GM23338 (cell line): ENCODE data around the gene DMKN. TPM values are rescaled to one million over a fixed set of nuclear protein-coding genes. Genes with fewer than 3 reads are reported as not detected.

Experiments used
- ATAC-seq: fragments of 200-7000 bp; cut with Tn5 transposase; 3 replicates; pipeline ENCODE4 v1.9.1; 2020
- DNase-seq: peaks from one replicate; pipeline ENCODE4 v3.0.0-alpha.2; 2015; ENCODE audit warnings: low spot score
- H2AFZ ChIP-seq: fragments of 200-600 bp; sonication (generic); 2 replicates; pipeline ENCODE4 v1.8.0; 2016; ENCODE audit warnings: antibody characterized with exemption, mild to moderate bottlenecking, moderate library complexity
- H3F3A ChIP-seq: fragments of 200-600 bp; sonication (generic); replicated peaks from 2 replicates; pipeline ENCODE4 v1.8.0; 2017; ENCODE audit warnings: antibody characterized with exemption, mixed run types, low read depth
- H3K27ac ChIP-seq: fragments of 200-600 bp; sonication (generic); 2 replicates; pipeline ENCODE4 v1.6.1; 2016; ENCODE audit warnings: low read depth
- H3K27me3 ChIP-seq: fragments of 200-600 bp; sonication (generic); 2 replicates; pipeline ENCODE4 v1.8.0; 2016; ENCODE audit warnings: mild to moderate bottlenecking, mixed run types, moderate library complexity; ENCODE audit not compliant: insufficient read depth
- H3K36me3 ChIP-seq: fragments of 200-600 bp; sonication (generic); 2 replicates; pipeline ENCODE4 v1.8.0; 2016; ENCODE audit warnings: mild to moderate bottlenecking; ENCODE audit not compliant: insufficient read depth
- H3K4me1 ChIP-seq: fragments of 200-600 bp; sonication (generic); 2 replicates; pipeline ENCODE4 v1.8.0; 2016; ENCODE audit warnings: mild to moderate bottlenecking, moderate library complexity; ENCODE audit not compliant: insufficient read depth
- H3K4me2 ChIP-seq: fragments of 200-600 bp; sonication (generic); 2 replicates; pipeline ENCODE4 v1.7.1; 2017; ENCODE audit warnings: mixed run types
- H3K4me3 ChIP-seq: fragments of 200-600 bp; sonication (generic); 2 replicates; pipeline ENCODE4 v1.6.1; 2016; ENCODE audit warnings: mixed run types
- H3K79me2 ChIP-seq: fragments of 200-600 bp; sonication (generic); replicated peaks from 2 replicates; pipeline ENCODE4 v1.8.0; 2017; ENCODE audit warnings: mild to moderate bottlenecking; ENCODE audit not compliant: insufficient read depth
- H3K9me2 ChIP-seq: fragments of 200-600 bp; sonication (generic); 2 replicates; pipeline ENCODE4 v1.8.0; 2017; ENCODE audit not compliant: insufficient read depth
- H4K20me1 ChIP-seq: fragments of 200-600 bp; sonication (generic); replicated peaks from 2 replicates; pipeline ENCODE4 v1.8.0; 2017; ENCODE audit warnings: mild to moderate bottlenecking; ENCODE audit not compliant: insufficient read depth
- H3K27ac Mint-ChIP-seq: 2 replicates; pipeline ENCODE4 v1.8.0; 2020; ENCODE audit warnings: inconsistent platforms, mild to moderate bottlenecking, moderate library complexity, mixed read lengths
- H3K27me3 Mint-ChIP-seq: 3 replicates; pipeline ENCODE4 v1.8.0; 2022; ENCODE audit warnings: low read depth, mild to moderate bottlenecking, moderate library complexity, mixed read lengths, inconsistent platforms; ENCODE audit not compliant: insufficient read depth, poor library complexity
- H3K36me3 Mint-ChIP-seq: 3 replicates; pipeline ENCODE4 v1.8.0; 2021; ENCODE audit warnings: low read depth, mild to moderate bottlenecking, inconsistent platforms, moderate library complexity, mixed read lengths
- H3K4me1 Mint-ChIP-seq: 3 replicates; pipeline ENCODE4 v1.8.0; 2020; ENCODE audit warnings: mild to moderate bottlenecking, inconsistent platforms, mixed read lengths
- H3K4me3 Mint-ChIP-seq: 3 replicates; pipeline ENCODE4 v1.8.0; 2021; ENCODE audit warnings: moderate library complexity, mild to moderate bottlenecking, inconsistent platforms, mixed read lengths
- H3K9me3 Mint-ChIP-seq: 3 replicates; pipeline ENCODE4 v1.8.0; 2020; ENCODE audit warnings: moderate library complexity, mild to moderate bottlenecking, inconsistent platforms, mixed read lengths
- CREB1 ChIP-seq: fragments of 250-450 bp; sonication (Bioruptor Pico); IDR thresholded peaks from 2 replicates; pipeline ENCODE4 v1.5.0; 2020; ENCODE audit warnings: low read depth, mild to moderate bottlenecking, moderate library complexity
- EZH2 ChIP-seq: fragments of 200-600 bp; sonication (generic); IDR thresholded peaks from one replicate; pipeline ENCODE4 v1.8.0; 2017; ENCODE audit warnings: antibody characterized with exemption, mild to moderate bottlenecking, low read depth; ENCODE audit not compliant: unreplicated experiment
- EZH2phosphoT487 ChIP-seq: fragments of 200-600 bp; sonication (generic); IDR thresholded peaks from one replicate; pipeline ENCODE4 v1.8.1; 2018; ENCODE audit warnings: antibody characterized with exemption; ENCODE audit not compliant: unreplicated experiment
- JUNB ChIP-seq: IDR thresholded peaks from one replicate; pipeline ENCODE4 v1.6.1; 2016; ENCODE audit warnings: antibody characterized with exemption; ENCODE audit not compliant: unreplicated experiment
- NANOG ChIP-seq: IDR thresholded peaks from 2 replicates; pipeline ENCODE4 v1.6.1; 2016; ENCODE audit warnings: antibody characterized with exemption, borderline replicate concordance
- STAT1 ChIP-seq: IDR thresholded peaks from one replicate; pipeline ENCODE4 v1.6.1; 2016; ENCODE audit warnings: antibody characterized with exemption; ENCODE audit not compliant: unreplicated experiment
- ZNF331 ChIP-seq: fragments of 250-450 bp; sonication (Bioruptor Pico); IDR thresholded peaks from 2 replicates; pipeline ENCODE4 v1.5.0; 2020; ENCODE audit warnings: low read depth, mild to moderate bottlenecking, moderate library complexity
- polyA plus RNA-seq: library from polyadenylated mRNA; unstranded; fragments of >200 nt; fragmentation: Nextera tagmentation; extraction: Ambion mirVana; gene quantifications from 2 replicates; pipeline ENCODE4 v1.2.1, GENCODE V29; 2016
- total RNA-seq: library from RNA; depleted of rRNA; stranded (reverse); fragments of >200 nt; shearing (Covaris generic); gene quantifications from 2 replicates; pipeline ENCODE4 v1.2.3, GENCODE V29; 2014
- TF ChIP-seq, protein P1 (sequence below): IDR thresholded peaks from one replicate; pipeline ENCODE4 v1.6.1; 2018; ENCODE audit warnings: antibody characterized with exemption; ENCODE audit not compliant: unreplicated experiment
- TF ChIP-seq, protein P2 (sequence below): IDR thresholded peaks from 2 replicates; pipeline ENCODE4 v1.6.1; 2016; ENCODE audit warnings: antibody characterized with exemption

Gene DMKN
- total and polyA plus RNA-seq, 2 experiments from 2014 or later, result 259 to 569 TPM

DNA sequence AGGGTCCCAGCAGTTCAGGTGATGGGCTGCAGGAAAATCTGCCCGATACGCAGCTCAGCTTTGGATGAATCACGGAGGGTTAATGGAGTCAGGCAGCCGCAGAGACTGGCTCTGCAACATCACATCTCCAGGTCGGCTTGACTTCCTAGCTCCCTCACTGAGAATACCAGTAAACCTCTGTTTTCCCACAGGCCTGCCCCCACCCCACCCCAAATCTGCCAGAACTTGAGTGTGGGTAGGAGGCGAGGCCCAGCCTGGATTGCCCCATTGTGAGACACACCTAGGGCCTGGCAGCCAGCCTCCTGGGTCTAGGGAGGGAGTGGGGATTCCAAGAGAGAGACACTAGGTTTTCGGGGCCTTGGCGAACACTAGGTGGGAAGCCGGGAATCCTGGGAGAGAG, 19.5 kb downstream of the DMKN start:
- Histone ChIP-seq H3K79me2 (no peaks in the 10 kb centered on the region), H3K4me1 (no peaks in the 10 kb centered on the region), H2AFZ (no peak overlapping the region), H3K36me3 (peaks cover 8% of the 10 kb centered on the region), H3K9me2 (no peaks in the 10 kb centered on the region), H3K27ac (no peak overlapping the region), H3F3A (peaks cover 11% of the 10 kb centered on the region; the same call in 1 of the 2 replicates), H3K4me2 (no peak overlapping the region), H3K4me3 (no peak overlapping the region), H3K27me3 (no peaks in the 10 kb centered on the region), H4K20me1 (no peaks in the 10 kb centered on the region; the same call in 1 of the 2 replicates)
- Mint-ChIP-seq H3K4me1 (peaks cover 13% of the 10 kb centered on the region), H3K27ac (no peak overlapping the region), H3K36me3 (peaks cover 24% of the 10 kb centered on the region), H3K27me3 (peaks cover 12% of the 10 kb centered on the region), H3K4me3 (no peak overlapping the region), H3K9me3 (no peaks in the 10 kb centered on the region)
- DNase-seq, result no peak
- no peak for ATAC-seq
- TF ChIP-seq JUNB, result no peak
- TF ChIP-seq EZH2, result no peak

DNA sequence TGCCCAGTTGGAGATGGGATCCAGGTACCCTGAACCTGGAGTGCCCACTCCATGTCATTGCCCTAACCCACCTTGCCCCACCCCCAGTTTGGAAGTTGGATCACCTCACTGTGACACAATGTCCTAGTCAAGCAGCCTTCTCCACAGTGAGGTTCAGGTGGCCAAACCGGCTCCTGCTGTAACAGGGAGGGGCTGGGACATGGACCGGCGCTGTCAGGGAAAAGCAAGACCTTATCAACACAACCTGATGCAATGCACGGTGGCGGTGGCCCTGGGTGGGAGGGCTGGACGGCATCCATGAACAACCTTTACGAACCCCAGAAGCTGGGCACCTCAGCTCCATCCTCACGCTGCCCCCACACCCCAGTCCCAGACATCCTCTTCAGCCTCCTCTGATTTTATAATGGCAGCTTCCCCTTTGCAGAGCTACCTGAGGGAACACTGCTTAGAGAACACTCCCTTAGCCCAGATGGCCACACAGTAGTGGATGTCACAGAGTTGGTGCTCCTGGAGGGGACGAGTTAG, 21.6 kb downstream of the DMKN start:
- Mint-ChIP-seq H3K9me3 (no peaks in the 10 kb centered on the region; the same call in 2 of the 3 replicates), H3K4me3 (no peak overlapping the region), H3K27me3 (peaks cover 12% of the 10 kb centered on the region), H3K36me3 (peaks cover 3% of the 10 kb centered on the region; the same call in 2 of the 3 replicates), H3K4me1 (peaks cover 13% of the 10 kb centered on the region), H3K27ac (no peak overlapping the region)
- Histone ChIP-seq H3K27ac (no peak overlapping the region), H3K4me3 (no peak overlapping the region), H3K36me3 (no peaks in the 10 kb centered on the region), H3K4me2 (no peak overlapping the region), H3K79me2 (no peaks in the 10 kb centered on the region), H4K20me1 (no peaks in the 10 kb centered on the region; the same call in 1 of the 2 replicates), H3F3A (0 out of 2 replicates have a peak, but pooled peaks cover 3% of the 10 kb centered on the region), H3K4me1 (no peaks in the 10 kb centered on the region), H3K9me2 (no peaks in the 10 kb centered on the region), H3K27me3 (no peaks in the 10 kb centered on the region), H2AFZ (no peak overlapping the region)
- ATAC-seq, result no peak
- TF ChIP-seq, protein P1, sequence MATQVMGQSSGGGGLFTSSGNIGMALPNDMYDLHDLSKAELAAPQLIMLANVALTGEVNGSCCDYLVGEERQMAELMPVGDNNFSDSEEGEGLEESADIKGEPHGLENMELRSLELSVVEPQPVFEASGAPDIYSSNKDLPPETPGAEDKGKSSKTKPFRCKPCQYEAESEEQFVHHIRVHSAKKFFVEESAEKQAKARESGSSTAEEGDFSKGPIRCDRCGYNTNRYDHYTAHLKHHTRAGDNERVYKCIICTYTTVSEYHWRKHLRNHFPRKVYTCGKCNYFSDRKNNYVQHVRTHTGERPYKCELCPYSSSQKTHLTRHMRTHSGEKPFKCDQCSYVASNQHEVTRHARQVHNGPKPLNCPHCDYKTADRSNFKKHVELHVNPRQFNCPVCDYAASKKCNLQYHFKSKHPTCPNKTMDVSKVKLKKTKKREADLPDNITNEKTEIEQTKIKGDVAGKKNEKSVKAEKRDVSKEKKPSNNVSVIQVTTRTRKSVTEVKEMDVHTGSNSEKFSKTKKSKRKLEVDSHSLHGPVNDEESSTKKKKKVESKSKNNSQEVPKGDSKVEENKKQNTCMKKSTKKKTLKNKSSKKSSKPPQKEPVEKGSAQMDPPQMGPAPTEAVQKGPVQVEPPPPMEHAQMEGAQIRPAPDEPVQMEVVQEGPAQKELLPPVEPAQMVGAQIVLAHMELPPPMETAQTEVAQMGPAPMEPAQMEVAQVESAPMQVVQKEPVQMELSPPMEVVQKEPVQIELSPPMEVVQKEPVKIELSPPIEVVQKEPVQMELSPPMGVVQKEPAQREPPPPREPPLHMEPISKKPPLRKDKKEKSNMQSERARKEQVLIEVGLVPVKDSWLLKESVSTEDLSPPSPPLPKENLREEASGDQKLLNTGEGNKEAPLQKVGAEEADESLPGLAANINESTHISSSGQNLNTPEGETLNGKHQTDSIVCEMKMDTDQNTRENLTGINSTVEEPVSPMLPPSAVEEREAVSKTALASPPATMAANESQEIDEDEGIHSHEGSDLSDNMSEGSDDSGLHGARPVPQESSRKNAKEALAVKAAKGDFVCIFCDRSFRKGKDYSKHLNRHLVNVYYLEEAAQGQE, result no peak
- no peak for TF ChIP-seq JUNB
- DNase-seq, result no peak

DNA sequence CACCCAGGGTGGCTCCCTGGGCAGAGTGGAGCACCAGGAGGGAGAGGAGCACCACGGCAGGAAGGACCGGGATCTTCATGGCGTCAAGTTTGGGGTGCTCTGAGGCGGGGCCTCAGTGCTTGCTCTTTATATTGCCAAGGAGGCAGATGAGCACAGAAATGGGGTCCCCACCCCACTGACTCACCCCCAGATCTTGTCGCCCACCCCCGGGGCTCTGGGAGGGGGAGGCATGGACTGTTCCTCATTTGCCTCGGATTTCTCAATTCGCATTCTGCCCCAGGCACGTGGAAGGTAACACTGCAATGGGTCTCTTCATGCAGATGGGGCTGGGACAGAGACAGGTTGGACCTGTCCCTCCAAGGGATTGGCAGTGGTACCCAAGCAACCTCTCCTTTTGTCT, 23.1 kb downstream of the DMKN start, which contains the start of gene KRTDAP:
Gene KRTDAP (minus strand): TSS at position 101 of the 400 bp plus-strand sequence. CDS start 22 bp downstream, at position 79.
- Histone ChIP-seq H4K20me1 (no peaks in the 10 kb centered on the region), H3K79me2 (no peaks in the 10 kb centered on the region), H3K36me3 (no peaks in the 10 kb centered on the region), H3K4me2 (no peak within 1 kb of the TSS), H3K27ac (no peak within 1 kb of the TSS), H3K27me3 (no peaks in the 10 kb centered on the region), H3F3A (no peaks in the 10 kb centered on the region), H3K4me3 (no peak within 1 kb of the TSS), H3K9me2 (no peaks in the 10 kb centered on the region), H2AFZ (no peak within 1 kb of the TSS), H3K4me1 (no peaks in the 10 kb centered on the region)
- Mint-ChIP-seq H3K9me3 (no peaks in the 10 kb centered on the region; the same call in 2 of the 3 replicates), H3K4me3 (no peak within 1 kb of the TSS), H3K27me3 (peaks cover 12% of the 10 kb centered on the region), H3K36me3 (no peaks in the 10 kb centered on the region), H3K4me1 (peaks cover 5% of the 10 kb centered on the region), H3K27ac (no peak within 1 kb of the TSS)
- ATAC-seq (no peak), DNase-seq (no peak)
- TF ChIP-seq CREB1 (CRISPR knock-in tag), result no peak
- TF ChIP-seq NANOG, result no peak
- TF ChIP-seq, protein P2, sequence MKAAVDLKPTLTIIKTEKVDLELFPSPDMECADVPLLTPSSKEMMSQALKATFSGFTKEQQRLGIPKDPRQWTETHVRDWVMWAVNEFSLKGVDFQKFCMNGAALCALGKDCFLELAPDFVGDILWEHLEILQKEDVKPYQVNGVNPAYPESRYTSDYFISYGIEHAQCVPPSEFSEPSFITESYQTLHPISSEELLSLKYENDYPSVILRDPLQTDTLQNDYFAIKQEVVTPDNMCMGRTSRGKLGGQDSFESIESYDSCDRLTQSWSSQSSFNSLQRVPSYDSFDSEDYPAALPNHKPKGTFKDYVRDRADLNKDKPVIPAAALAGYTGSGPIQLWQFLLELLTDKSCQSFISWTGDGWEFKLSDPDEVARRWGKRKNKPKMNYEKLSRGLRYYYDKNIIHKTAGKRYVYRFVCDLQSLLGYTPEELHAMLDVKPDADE, result no peak
- no peak for TF ChIP-seq JUNB
- no peak for TF ChIP-seq ZNF331 (CRISPR knock-in tag)
- no peak for TF ChIP-seq EZH2phosphoT487
- TF ChIP-seq, protein P1, result no peak
- TF ChIP-seq EZH2, result no peak
- no peak for TF ChIP-seq STAT1
